ENCODE results near the gene CREB5.

Gene CREB5

GRCh38 chr7:28800150-28800549 is 387.8 kb downstream of the CREB5 start:
- H3K4me3 ChIP-seq (replicated peaks; ENCODE audit: low read depth, low read length) = no peak overlapping the region
- H3K27me3 ChIP-seq (replicated peaks; ENCODE audit: control insufficient read depth, insufficient read depth, low read length) = no peaks in the 10 kb centered on the region
- H3K36me3 ChIP-seq (ENCODE audit: control insufficient read depth, insufficient read depth, low read length) = no peaks in the 10 kb centered on the region
- DNase-seq (ENCODE audit: extremely low read depth, insufficient read length) = no peak
- TF ChIP-seq CTCF (IDR thresholded peaks at IDR 0.05; ENCODE audit: insufficient read depth, low read length, poor library complexity, severe bottlenecking) = no peak

GRCh38 chr7:28802450-28802849 is 390.1 kb downstream of the CREB5 start:
- no peaks in the 10 kb centered on the region for H3K36me3 ChIP-seq (ENCODE audit: control insufficient read depth, insufficient read depth, low read length)
- no peak overlapping the region for H3K4me3 ChIP-seq (replicated peaks; ENCODE audit: low read depth, low read length)
- no peaks in the 10 kb centered on the region for H3K27me3 ChIP-seq (replicated peaks; ENCODE audit: control insufficient read depth, insufficient read depth, low read length)
- no peak for TF ChIP-seq CTCF (IDR thresholded peaks at IDR 0.05; ENCODE audit: insufficient read depth, low read length, poor library complexity, severe bottlenecking)
- DNase-seq (ENCODE audit: extremely low read depth, insufficient read length) = no peak

- no peak for TF ChIP-seq CTCF (IDR thresholded peaks at IDR 0.05; ENCODE audit: insufficient read depth, low read length, poor library complexity, severe bottlenecking)
- no peak overlapping the region for H3K4me3 ChIP-seq (replicated peaks; ENCODE audit: low read depth, low read length)
- no peaks in the 10 kb centered on the region for H3K36me3 ChIP-seq (ENCODE audit: control insufficient read depth, insufficient read depth, low read length)
- DNase-seq (ENCODE audit: extremely low read depth, insufficient read length) = no peak
- H3K27me3 ChIP-seq (replicated peaks; ENCODE audit: control insufficient read depth, insufficient read depth, low read length) = no peaks in the 10 kb centered on the region
These were observed 391.8 kb downstream of the CREB5 start for GRCh38 chr7:28804157-28804556.

- H3K4me3 ChIP-seq (replicated peaks; ENCODE audit: low read depth, low read length) = no peak overlapping the region
- H3K27me3 ChIP-seq (replicated peaks; ENCODE audit: control insufficient read depth, insufficient read depth, low read length) = no peaks in the 10 kb centered on the region
- DNase-seq (ENCODE audit: extremely low read depth, insufficient read length) = no peak
- no peak for TF ChIP-seq CTCF (IDR thresholded peaks at IDR 0.05; ENCODE audit: insufficient read depth, low read length, poor library complexity, severe bottlenecking)
- no peaks in the 10 kb centered on the region for H3K36me3 ChIP-seq (ENCODE audit: control insufficient read depth, insufficient read depth, low read length)
These were observed 392.7 kb downstream of the CREB5 start for GRCh38 chr7:28804990-28805389.

GRCh38 chr7:28806841-28807240 is 394.5 kb downstream of the CREB5 start:
- Histone ChIP-seq H3K27me3 (replicated peaks; ENCODE audit: control insufficient read depth, insufficient read depth, low read length) (no peaks in the 10 kb centered on the region), H3K36me3 (ENCODE audit: control insufficient read depth, insufficient read depth, low read length) (no peaks in the 10 kb centered on the region), H3K4me3 (replicated peaks; ENCODE audit: low read depth, low read length) (no peak overlapping the region)
- no peak for TF ChIP-seq CTCF (IDR thresholded peaks at IDR 0.05; ENCODE audit: insufficient read depth, low read length, poor library complexity, severe bottlenecking)
- no peak for DNase-seq (ENCODE audit: extremely low read depth, insufficient read length)

- no peak for DNase-seq (ENCODE audit: extremely low read depth, insufficient read length)
- H3K4me3 ChIP-seq (replicated peaks; ENCODE audit: low read depth, low read length) = no peak overlapping the region
- no peaks in the 10 kb centered on the region for H3K36me3 ChIP-seq (ENCODE audit: control insufficient read depth, insufficient read depth, low read length)
- TF ChIP-seq CTCF (IDR thresholded peaks at IDR 0.05; ENCODE audit: insufficient read depth, low read length, poor library complexity, severe bottlenecking) = no peak
- H3K27me3 ChIP-seq (replicated peaks; ENCODE audit: control insufficient read depth, insufficient read depth, low read length) = no peaks in the 10 kb centered on the region
These were observed 395.2 kb downstream of the CREB5 start for GRCh38 chr7:28807396-28807994.

Data from GM06990 (cell line).